ENCODE measurements around the gene ARL15. TPM values are rescaled to one million over a fixed set of nuclear protein-coding genes. Genes with fewer than 3 reads are reported as not detected.

ARL15 gene
- total RNA-seq, 1 experiment from 2014 or later: 13.0 TPM

- no peak overlapping the region for H2BK15ac ChIP-seq (ENCODE audit: low read depth, low read length)
- no peaks in the 10 kb centered on the region; the same call in 1 of the 2 replicates for H3K4me1 ChIP-seq (ENCODE audit: insufficient read depth, low read length)
- peaks cover 31 to 41% of the 10 kb centered on the region in 2 experiments for H3K4me1 Mint-ChIP-seq
- no peaks in the 10 kb centered on the region for H3K27me3 Mint-ChIP-seq (ENCODE audit: low read depth)
- no peaks in the 10 kb centered on the region for H3K36me3 Mint-ChIP-seq (ENCODE audit: insufficient read depth in 1 of 3, low read depth in 3 of 3)
- no peaks in the 10 kb centered on the region for H3K79me1 ChIP-seq (ENCODE audit: insufficient read depth, low read depth, low read length, poor library complexity, severe bottlenecking)
- no peak overlapping the region for H3K18ac ChIP-seq (ENCODE audit: insufficient read length, low read depth, low read length)
- H3K9me3 Mint-ChIP-seq: no peaks in the 10 kb centered on the region
- no peak overlapping the region for H4K5ac ChIP-seq (ENCODE audit: insufficient read length, low read depth, low read length)
- H3K27ac Mint-ChIP-seq: no peak overlapping the region
- no peak overlapping the region for H2BK20ac ChIP-seq (ENCODE audit: low read depth, low read length, poor library complexity, severe bottlenecking)
- H3T11ph ChIP-seq (ENCODE audit: low read length): no peak overlapping the region
- H3K4me3 Mint-ChIP-seq: no peak overlapping the region
- H2BK5ac ChIP-seq (ENCODE audit: insufficient read length, low read length): no peak overlapping the region
- H3K9me3 ChIP-seq (ENCODE audit: control insufficient read depth, low read depth, low read length): no peaks in the 10 kb centered on the region
- no peaks in the 10 kb centered on the region for H3K27me3 ChIP-seq (ENCODE audit: insufficient read depth, low read length)
- no peaks in the 10 kb centered on the region for H3K23me2 ChIP-seq (ENCODE audit: insufficient read length, low read depth, low read length, poor library complexity, severe bottlenecking)
- no peak overlapping the region for H3K27ac ChIP-seq (ENCODE audit: insufficient read length, low read depth, low read length)
- no peak overlapping the region for H2BK120ac ChIP-seq (ENCODE audit: low read depth, low read length, poor library complexity, severe bottlenecking)
- H3K23ac ChIP-seq (ENCODE audit: insufficient read length, low read depth, low read length): no peak overlapping the region
- H3K79me2 ChIP-seq (ENCODE audit: insufficient read depth, low read length): no peaks in the 10 kb centered on the region
- TF ChIP-seq, protein P1, sequence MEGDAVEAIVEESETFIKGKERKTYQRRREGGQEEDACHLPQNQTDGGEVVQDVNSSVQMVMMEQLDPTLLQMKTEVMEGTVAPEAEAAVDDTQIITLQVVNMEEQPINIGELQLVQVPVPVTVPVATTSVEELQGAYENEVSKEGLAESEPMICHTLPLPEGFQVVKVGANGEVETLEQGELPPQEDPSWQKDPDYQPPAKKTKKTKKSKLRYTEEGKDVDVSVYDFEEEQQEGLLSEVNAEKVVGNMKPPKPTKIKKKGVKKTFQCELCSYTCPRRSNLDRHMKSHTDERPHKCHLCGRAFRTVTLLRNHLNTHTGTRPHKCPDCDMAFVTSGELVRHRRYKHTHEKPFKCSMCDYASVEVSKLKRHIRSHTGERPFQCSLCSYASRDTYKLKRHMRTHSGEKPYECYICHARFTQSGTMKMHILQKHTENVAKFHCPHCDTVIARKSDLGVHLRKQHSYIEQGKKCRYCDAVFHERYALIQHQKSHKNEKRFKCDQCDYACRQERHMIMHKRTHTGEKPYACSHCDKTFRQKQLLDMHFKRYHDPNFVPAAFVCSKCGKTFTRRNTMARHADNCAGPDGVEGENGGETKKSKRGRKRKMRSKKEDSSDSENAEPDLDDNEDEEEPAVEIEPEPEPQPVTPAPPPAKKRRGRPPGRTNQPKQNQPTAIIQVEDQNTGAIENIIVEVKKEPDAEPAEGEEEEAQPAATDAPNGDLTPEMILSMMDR (conservative IDR thresholded peaks at IDR 0.05): no peak
- H3K4me2 ChIP-seq (ENCODE audit: insufficient read depth, insufficient read length, low read length): no peak overlapping the region
- H3K56ac ChIP-seq (ENCODE audit: insufficient read length, low read depth, low read length): no peak overlapping the region
- DNase-seq: no peak
- H3K4ac ChIP-seq (ENCODE audit: low read depth, low read length): no peak overlapping the region
- H4K20me1 ChIP-seq (ENCODE audit: control insufficient read depth, insufficient read depth, insufficient read length): no peaks in the 10 kb centered on the region
- no peak overlapping the region for H2AFZ ChIP-seq (ENCODE audit: low read length)
- H4K91ac ChIP-seq (ENCODE audit: insufficient read length, low read depth, low read length): no peak overlapping the region
- H3K14ac ChIP-seq (ENCODE audit: insufficient read depth, low read length): no peak overlapping the region
- H3K9ac ChIP-seq (ENCODE audit: extremely low read depth, insufficient read length, low read length): no peak overlapping the region
- no peak overlapping the region for H2BK12ac ChIP-seq (ENCODE audit: insufficient read length, low read depth, low read length)
- no peak overlapping the region for H4K8ac ChIP-seq (replicated peaks; ENCODE audit: insufficient read length, low read depth, low read length)
- no CpG with 5 or more reads among the region's 2 CpGs for WGBS (ENCODE audit: extremely low coverage, insufficient read length, low lambda C conversion rate)
- no peak overlapping the region for H2AK5ac ChIP-seq (ENCODE audit: insufficient read length, low read length)
These were observed 372.9 kb downstream of the ARL15 start for GRCh38 chr5:53937467-53937866.
